G401 (cell line): ENCODE results near the gene SCRN3. TPM values are rescaled to one million over a fixed set of nuclear protein-coding genes. Genes with fewer than 3 reads are reported as not detected.

Source experiments
- DNase-seq: peaks from one replicate; pipeline ENCODE4 v3.0.0-alpha.2; 2015; ENCODE audit warnings: low spot score
- in situ Hi-C: cut with HindIII; loops from 2 replicates; pipeline ENCODE4 v1.10.0; 2016; ENCODE audit warnings: low sequenced_read_pairs, mixed read lengths
- total RNA-seq: library from RNA; depleted of rRNA; stranded (reverse); fragments of >200 nt; shearing (Covaris generic); gene quantifications from 2 replicates; pipeline ENCODE4 v1.2.3, GENCODE V29; 2014; rRNA removed

The SCRN3 gene
- total RNA-seq, 1 experiment from 2014 or later = 11.4 TPM

- no peak for DNase-seq
- in situ Hi-C loops = no loop called here
Measured at GRCh38 chr2:174454566-174454965, 59.0 kb downstream of the SCRN3 start.

GRCh38 chr2:174461221-174461620 lies 65.7 kb downstream of the SCRN3 start:
- in situ Hi-C loops = no loop called here

GRCh38 chr2:174465327-174465726 lies 69.8 kb downstream of the SCRN3 start:
- DNase-seq = peak; percentile 9
- in situ Hi-C loops = no loop called here

More at GRCh38 chr2:174461221-174461620, 65.7 kb downstream of the SCRN3 start:
- DNase-seq = no peak

GRCh38 chr2:174473796-174474195 lies 78.3 kb downstream of the SCRN3 start:
- in situ Hi-C loops = no loop called here
- DNase-seq = no peak

GRCh38 chr2:174477759-174478158 lies 82.2 kb downstream of the SCRN3 start:
- no peak for DNase-seq
- in situ Hi-C loops = no loop called here

Other genes starting within 250 kb of the SCRN3 start
- 149 and 250 TPM in 2 replicates for gene OLA1, start 147.2 kb upstream of the SCRN3 start, total RNA-seq
- gene SP9, start 60.8 kb upstream of the SCRN3 start, total RNA-seq = not detected in 2 replicates
- 0.20 and 0.37 TPM in 2 replicates for gene GPR155, start 91.3 kb downstream of the SCRN3 start, total RNA-seq
- not detected in 2 replicates for gene WIPF1, start 202.1 kb downstream of the SCRN3 start, total RNA-seq